Ovary (tissue), 3 donors: ENCODE measurements around the gene MBNL3.

Experiments used
- EP300 ChIP-seq: sonication (generic); formaldehyde crosslinking; IDR thresholded peaks from one replicate; pipeline ENCODE4 v1.6.1; 2017; ENCODE audit warnings: antibody characterized with exemption
- POLR2A ChIP-seq: fragments of 450-650 bp; IDR thresholded peaks from one replicate; pipeline ENCODE4 v1.6.1; 2017; ENCODE audit warnings: antibody characterized with exemption, mild to moderate bottlenecking, moderate library complexity
- TF ChIP-seq, protein P1 (sequence below), 3 donors: fragments of 450-650 bp in 2 of 3; fragments of 200-600 bp in 1 of 3; IDR thresholded peaks; one replicate each; pipeline versions ENCODE4 v1.5.1 to v1.8.0; 2016 to 2022; ENCODE audit warnings: antibody characterized with exemption in 3 of 3, mild to moderate bottlenecking in 1 of 3
- donor health status: DM: no; HTN: no; CAD: no.

DNA sequence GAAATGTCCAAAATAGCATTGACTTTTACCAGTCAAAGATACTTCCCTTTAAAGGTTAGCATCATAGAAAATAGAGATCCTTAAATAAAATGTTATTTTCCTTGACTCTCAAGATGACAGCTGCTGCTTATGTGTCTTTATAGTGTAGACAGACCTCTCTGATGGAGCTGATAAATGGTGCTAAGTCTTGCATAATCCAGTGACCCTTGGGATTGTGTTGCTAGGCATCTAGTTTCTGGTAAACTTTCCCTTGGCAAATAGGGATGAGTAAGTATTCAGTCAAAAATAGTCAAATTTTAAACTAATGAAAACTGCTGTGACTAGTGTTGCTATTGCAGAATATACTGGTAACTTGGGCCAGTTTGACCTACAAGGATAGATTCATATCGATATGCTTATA lies 53.6 kb downstream of the MBNL3 start:
- TF ChIP-seq, protein P1, sequence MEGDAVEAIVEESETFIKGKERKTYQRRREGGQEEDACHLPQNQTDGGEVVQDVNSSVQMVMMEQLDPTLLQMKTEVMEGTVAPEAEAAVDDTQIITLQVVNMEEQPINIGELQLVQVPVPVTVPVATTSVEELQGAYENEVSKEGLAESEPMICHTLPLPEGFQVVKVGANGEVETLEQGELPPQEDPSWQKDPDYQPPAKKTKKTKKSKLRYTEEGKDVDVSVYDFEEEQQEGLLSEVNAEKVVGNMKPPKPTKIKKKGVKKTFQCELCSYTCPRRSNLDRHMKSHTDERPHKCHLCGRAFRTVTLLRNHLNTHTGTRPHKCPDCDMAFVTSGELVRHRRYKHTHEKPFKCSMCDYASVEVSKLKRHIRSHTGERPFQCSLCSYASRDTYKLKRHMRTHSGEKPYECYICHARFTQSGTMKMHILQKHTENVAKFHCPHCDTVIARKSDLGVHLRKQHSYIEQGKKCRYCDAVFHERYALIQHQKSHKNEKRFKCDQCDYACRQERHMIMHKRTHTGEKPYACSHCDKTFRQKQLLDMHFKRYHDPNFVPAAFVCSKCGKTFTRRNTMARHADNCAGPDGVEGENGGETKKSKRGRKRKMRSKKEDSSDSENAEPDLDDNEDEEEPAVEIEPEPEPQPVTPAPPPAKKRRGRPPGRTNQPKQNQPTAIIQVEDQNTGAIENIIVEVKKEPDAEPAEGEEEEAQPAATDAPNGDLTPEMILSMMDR (IDR thresholded peaks at IDR 0.05), result no peak
- TF ChIP-seq POLR2A, result no peak
- TF ChIP-seq EP300, result no peak
